Heart right ventricle (tissue), 16 donors: ENCODE data around the gene FGF22. TPM values are rescaled to one million over a fixed set of nuclear protein-coding genes. Genes with fewer than 3 reads are reported as not detected.

Experiments
- ATAC-seq, 8 donors: fragments of 200-7000 bp; cut with Tn5 transposase; one replicate each; pipeline ENCODE4 v1.9.1; 2020; ENCODE audit warnings: mild to moderate bottlenecking in 8 of 8, moderate library complexity in 8 of 8, moderate number of reproducible peaks in 1 of 8
- DNase-seq, 2 donors: peaks; one replicate each; pipeline ENCODE4 v3.0.0-alpha.2; 2020
- H3K27ac ChIP-seq, 10 donors: fragments of 200-600 bp; sonication (generic) in 2 of 10; one replicate each; pipeline versions ENCODE4 v1.5.0 to v1.8.0; 2020 to 2022; ENCODE audit warnings: mild to moderate bottlenecking in 3 of 10
- H3K27me3 ChIP-seq, 7 donors: fragments of 200-600 bp; one replicate each; pipeline ENCODE4 v1.8.0; 2021 to 2022; ENCODE audit warnings: mild to moderate bottlenecking in 2 of 7
- H3K36me3 ChIP-seq, 9 donors: fragments of 200-600 bp; sonication (generic) in 1 of 9; one replicate each; pipeline versions ENCODE4 v1.5.0 to v1.8.0; 2020 to 2022; ENCODE audit warnings: mild to moderate bottlenecking in 2 of 9
- H3K4me1 ChIP-seq, 9 donors: fragments of 200-600 bp; sonication (generic) in 1 of 9; one replicate each; pipeline versions ENCODE4 v1.5.0 to v1.8.0; 2020 to 2022; ENCODE audit warnings: mild to moderate bottlenecking in 4 of 9
- H3K4me3 ChIP-seq, 10 donors: fragments of 200-600 bp; sonication (generic) in 2 of 10; one replicate each; pipeline versions ENCODE4 v1.5.0 to v1.8.0; 2020 to 2022; ENCODE audit warnings: mild to moderate bottlenecking in 7 of 10, moderate library complexity in 2 of 10
- H3K9me3 ChIP-seq, 11 donors: fragments of 200-600 bp in 10 of 11; sonication (generic) in 2 of 11; one replicate each; pipeline versions ENCODE4 v1.5.0 to v1.8.0; 2013 to 2022; ENCODE audit warnings: mild to moderate bottlenecking in 2 of 11, control low read depth in 1 of 11, moderate library complexity in 1 of 11
- CTCF ChIP-seq, 9 donors: fragments of 200-600 bp; sonication (generic) in 2 of 9; IDR thresholded peaks; one replicate each; pipeline versions ENCODE4 v1.5.0 to v1.8.0; 2021 to 2022; ENCODE audit warnings: antibody characterized with exemption in 9 of 9, mild to moderate bottlenecking in 5 of 9, moderate library complexity in 1 of 9
- WGBS, 2 donors: extraction: QIAGEN DNeasy Blood & Tissue Kit; methylation state at CpG; one replicate each; pipeline ENCODE4 v1.1.7; 2013; ENCODE audit warnings: inconsistent platforms in 1 of 2; 5-methylcytosine and 5-hydroxymethylcytosine counted together
- intact Hi-C, 10 donors: fragments of 100-400 bp; cut with DNase I; formaldehyde crosslinking; loops; one replicate each; pipeline versions ENCODE4 v1.11.1 to v1.14.2; 2022
- polyA plus RNA-seq, 2 donors: library from polyadenylated mRNA; stranded (reverse); fragments of 200-250 nt; gene quantifications; one replicate each; pipeline ENCODE4 v1.2.3, GENCODE V29; 2013
- total RNA-seq, 10 donors: library from RNA; stranded (reverse); fragmentation: NEBNext Ultra II Directional in 3 of 10; extraction: Animal tissue kit (Norgen Biotek cat#: 25700) in 3 of 10; gene quantifications; one replicate each; pipeline versions ENCODE4 v1.2.1 to v1.2.4, GENCODE V29; 2021 to 2023
- donor health status: Arrhythmogenic right ventricular cardiomyopathy.
- donor health status: ischemic (EF 13 %, LVEDD 7.1; RV severe dilation, severe dysfunction).
- donor health status: healthy with polysubstance abuse.
- donor health status: DM: no; HTN: yes; CAD: no.
- donor health status: DM: no; HTN: no; CAD: no.
- donor health status: ischemic (EF 25% LVEDD 6.9; RV normal size, moderate dysfunction).
- donor health status: ischemic (EF 25% LVEDD 5.7; RV mildly dilated, moderate dysfunction).
- donor health status: healthy.
- donor health status: DM: yes; HTN: yes; CAD: no.
- donor health status: Ischemic cardiomyopathy.
- donor health status: ischemic (EF 35%, LVEDD 5.7; RV mildly dilated, moderate dysfunction).
- donor health status: nonischemic (EF 11% LVEDD 7.7; RV severe dilation, severe dysfunction).
- donor health status: DM: yes; HTN: yes; CAD: no.
- donor health status: PGD.
- donor health status: ischemic (EF 29% LVEDD 5.4; RV normal size, mild dysfunction).
- donor health status: nonischemic (EF 23%, LVEDD 6.1; RV moderate dilation, normal function).

Gene FGF22
- total and polyA plus RNA-seq, 12 donors, result 0.16 to 0.44 (median 0.30) TPM; not detected in 5

GRCh38 chr19:615619-616018 is 24.1 kb upstream of the FGF22 start:
- H3K4me1 ChIP-seq, result peaks cover 0 to 13% (median 9%) of the 10 kb centered on the region in 9 donors
- no peak overlapping the region for H3K4me3 ChIP-seq
- H3K9me3 ChIP-seq, result no peaks in the 10 kb centered on the region
- no peak overlapping the region for H3K27ac ChIP-seq
- WGBS, 2 donors, result 31 to 36% methylated on average over 31 to 33 of the region's 33 CpGs
- TF ChIP-seq CTCF (IDR thresholded peaks at IDR 0.05), result peak in 2 of 9 donors; percentile 12 to 19
- peaks cover 0 to 8% (median 0%) of the 10 kb centered on the region in 7 donors for H3K27me3 ChIP-seq
- DNase-seq (no peak), ATAC-seq (no peak)
- intact Hi-C loops, result no loop called here
- peaks cover 0 to 38% (median 26%) of the 10 kb centered on the region in 9 donors for H3K36me3 ChIP-seq

- no peak for ATAC-seq
- no peak overlapping the region for H3K4me3 ChIP-seq
These were observed 23.5 kb upstream of the FGF22 start for GRCh38 chr19:616062-616700.

GRCh38 chr19:616747-617526 is 22.7 kb upstream of the FGF22 start:
- H3K27me3 ChIP-seq, result peaks cover 0 to 8% (median 0%) of the 10 kb centered on the region in 7 donors
- H3K9me3 ChIP-seq, result no peaks in the 10 kb centered on the region
- H3K4me3 ChIP-seq, result no peak overlapping the region
- 90 to 92% methylated on average over 48 to 58 of the region's 58 CpGs for WGBS, 2 donors
- DNase-seq, result no peak
- peaks cover 0 to 3% (median 0%) of the 10 kb centered on the region in 9 donors for H3K4me1 ChIP-seq
- no peak for ATAC-seq
- intact Hi-C loops, result no loop called here
- H3K27ac ChIP-seq, result no peak overlapping the region
- peaks cover 0 to 48% (median 34%) of the 10 kb centered on the region in 9 donors for H3K36me3 ChIP-seq
- no peak for TF ChIP-seq CTCF (IDR thresholded peaks at IDR 0.05)

More at GRCh38 chr19:616062-616700, 23.5 kb upstream of the FGF22 start:
- H3K27ac ChIP-seq, result no peak overlapping the region
- 14 to 19% methylated on average over 27 to 80 of the region's 97 CpGs for WGBS, 2 donors
- peaks cover 0 to 41% (median 29%) of the 10 kb centered on the region in 9 donors for H3K36me3 ChIP-seq
- peaks cover 0 to 8% (median 0%) of the 10 kb centered on the region in 7 donors for H3K27me3 ChIP-seq
- peaks cover 0 to 8% (median 3%) of the 10 kb centered on the region in 9 donors for H3K4me1 ChIP-seq
- no peak for TF ChIP-seq CTCF (IDR thresholded peaks at IDR 0.05)
- DNase-seq, result no peak
- no peaks in the 10 kb centered on the region for H3K9me3 ChIP-seq
- intact Hi-C loops, result no loop called here

GRCh38 chr19:617551-618246 is 22.0 kb upstream of the FGF22 start:
- H3K27me3 ChIP-seq, result peaks cover 0 to 8% (median 0%) of the 10 kb centered on the region in 7 donors
- WGBS, 2 donors, result 89 to 91% methylated on average over 29 of the region's 29 CpGs
- DNase-seq, result no peak
- no peak overlapping the region for H3K27ac ChIP-seq
- intact Hi-C loops, result no loop called here
- H3K4me1 ChIP-seq, result peaks cover 0 to 3% (median 0%) of the 10 kb centered on the region in 9 donors
- no peaks in the 10 kb centered on the region for H3K9me3 ChIP-seq
- ATAC-seq, result peak in 1 of 8 donors; percentile 8
- no peak for TF ChIP-seq CTCF (IDR thresholded peaks at IDR 0.05)
- H3K4me3 ChIP-seq, result no peak overlapping the region
- H3K36me3 ChIP-seq, result peaks cover 0 to 55% (median 42%) of the 10 kb centered on the region in 9 donors
